HFFc6 (cell line): Measurements from ENCODE around the gene R3HDM1. TPM values are rescaled to one million over a fixed set of nuclear protein-coding genes. Genes with fewer than 3 reads are reported as not detected.

Source experiments
- DNase-seq: peaks from one replicate; pipeline ENCODE4 v3.0.0-alpha.2; 2018
- H3K27ac Mint-ChIP-seq: 2 replicates; pipeline ENCODE4 v1.8.0; 2020; ENCODE audit warnings: mild to moderate bottlenecking, mixed read lengths
- H3K27me3 Mint-ChIP-seq: 2 replicates; pipeline ENCODE4 v1.8.0; 2021; ENCODE audit warnings: mild to moderate bottlenecking, moderate library complexity, mixed read lengths; ENCODE audit not compliant: insufficient read depth
- H3K36me3 Mint-ChIP-seq: 2 replicates; pipeline ENCODE4 v1.8.0; 2021; ENCODE audit warnings: low read depth, mixed read lengths
- H3K4me1 Mint-ChIP-seq: 2 replicates; pipeline ENCODE4 v1.8.0; 2020; ENCODE audit warnings: low read depth, mixed read lengths
- H3K4me3 Mint-ChIP-seq: 2 replicates; pipeline ENCODE4 v1.8.0; 2020; ENCODE audit warnings: mild to moderate bottlenecking, moderate library complexity, mixed read lengths
- H3K9me3 Mint-ChIP-seq: 2 replicates; pipeline ENCODE4 v1.8.0; 2020; ENCODE audit warnings: mild to moderate bottlenecking, mixed read lengths
- total RNA-seq, 6 experiments: library from RNA; stranded (reverse); fragmentation: NEBNext Ultra II Directional; extraction: Animal tissue kit (Norgen Biotek cat#: 25700); gene quantifications; 2 replicates in 1 of 6; 3 replicates in 5 of 6; pipeline ENCODE4 v1.2.3, GENCODE V29; 2021
- TF ChIP-seq, protein P1 (sequence below): fragments of 200-600 bp; sonication (generic); IDR thresholded peaks from 2 replicates; pipeline ENCODE4 v1.5.0; 2021; ENCODE audit warnings: antibody characterized with exemption, mild to moderate bottlenecking

Gene R3HDM1
- total RNA-seq, 6 experiments from 2014 or later, result 39.8 to 43.4 (median 42.0) TPM

DNA sequence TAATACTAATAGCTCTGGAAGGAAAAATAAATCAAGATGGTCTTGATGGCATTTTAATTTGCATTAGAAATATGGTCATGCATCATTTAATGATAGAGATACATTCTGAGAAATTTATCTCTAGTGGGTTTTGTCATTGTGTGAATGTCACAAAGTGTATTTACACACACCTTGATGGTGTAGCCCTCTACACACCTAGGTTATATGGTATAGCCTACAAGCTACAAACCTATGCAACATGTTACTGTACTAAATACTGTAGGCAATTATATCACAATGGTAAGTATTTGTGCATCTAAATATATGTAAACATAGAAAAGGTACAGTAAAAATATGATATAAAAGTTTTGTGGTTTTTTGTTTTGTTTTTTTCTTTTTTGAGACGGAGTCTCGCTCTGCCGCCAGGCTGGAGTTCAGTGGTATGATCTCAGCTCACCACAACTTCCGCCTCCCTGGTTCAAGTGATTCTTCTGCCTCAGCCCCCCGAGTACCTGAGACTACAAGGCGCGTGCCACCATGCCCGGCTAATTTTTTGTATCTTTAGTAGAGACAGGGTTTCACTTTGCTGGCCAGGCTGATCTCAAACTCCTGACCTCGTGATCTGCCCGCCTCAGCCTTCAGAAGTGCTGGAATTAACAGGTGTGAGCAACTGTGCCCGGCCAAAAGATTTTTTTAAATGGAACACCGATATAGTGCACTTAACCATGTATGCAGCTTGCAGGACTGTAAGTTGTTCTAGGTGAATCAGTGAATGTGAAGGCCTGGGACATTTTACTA is 126.7 kb downstream of the R3HDM1 start:
- TF ChIP-seq, protein P1, sequence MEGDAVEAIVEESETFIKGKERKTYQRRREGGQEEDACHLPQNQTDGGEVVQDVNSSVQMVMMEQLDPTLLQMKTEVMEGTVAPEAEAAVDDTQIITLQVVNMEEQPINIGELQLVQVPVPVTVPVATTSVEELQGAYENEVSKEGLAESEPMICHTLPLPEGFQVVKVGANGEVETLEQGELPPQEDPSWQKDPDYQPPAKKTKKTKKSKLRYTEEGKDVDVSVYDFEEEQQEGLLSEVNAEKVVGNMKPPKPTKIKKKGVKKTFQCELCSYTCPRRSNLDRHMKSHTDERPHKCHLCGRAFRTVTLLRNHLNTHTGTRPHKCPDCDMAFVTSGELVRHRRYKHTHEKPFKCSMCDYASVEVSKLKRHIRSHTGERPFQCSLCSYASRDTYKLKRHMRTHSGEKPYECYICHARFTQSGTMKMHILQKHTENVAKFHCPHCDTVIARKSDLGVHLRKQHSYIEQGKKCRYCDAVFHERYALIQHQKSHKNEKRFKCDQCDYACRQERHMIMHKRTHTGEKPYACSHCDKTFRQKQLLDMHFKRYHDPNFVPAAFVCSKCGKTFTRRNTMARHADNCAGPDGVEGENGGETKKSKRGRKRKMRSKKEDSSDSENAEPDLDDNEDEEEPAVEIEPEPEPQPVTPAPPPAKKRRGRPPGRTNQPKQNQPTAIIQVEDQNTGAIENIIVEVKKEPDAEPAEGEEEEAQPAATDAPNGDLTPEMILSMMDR, result no peak
- Mint-ChIP-seq H3K27me3 (no peaks in the 10 kb centered on the region), H3K36me3 (peaks cover 19% of the 10 kb centered on the region), H3K27ac (no peak overlapping the region), H3K9me3 (no peaks in the 10 kb centered on the region), H3K4me3 (no peak overlapping the region), H3K4me1 (peaks cover 10% of the 10 kb centered on the region)
- no peak for DNase-seq

DNA sequence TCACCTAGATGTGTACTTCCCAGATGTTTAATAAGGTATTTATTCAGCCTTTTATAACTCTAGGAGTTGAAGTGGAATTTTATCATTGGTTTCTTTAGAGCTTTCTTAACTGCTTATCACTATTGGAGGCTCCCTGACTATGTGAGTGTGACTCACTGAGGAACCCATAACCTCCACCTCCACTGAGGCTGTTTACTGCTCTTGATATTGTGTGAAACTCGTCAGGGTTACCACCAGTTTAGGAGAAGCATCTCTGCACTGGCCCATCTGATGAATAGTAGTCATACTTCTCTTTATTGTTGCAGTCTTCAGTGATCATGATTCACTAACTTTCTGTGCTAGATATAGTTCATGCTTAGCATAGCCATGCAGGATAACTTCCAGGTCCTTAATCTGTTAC is 130.8 kb downstream of the R3HDM1 start:
- Mint-ChIP-seq H3K27me3 (no peaks in the 10 kb centered on the region), H3K4me1 (peaks cover 37% of the 10 kb centered on the region)

DNA sequence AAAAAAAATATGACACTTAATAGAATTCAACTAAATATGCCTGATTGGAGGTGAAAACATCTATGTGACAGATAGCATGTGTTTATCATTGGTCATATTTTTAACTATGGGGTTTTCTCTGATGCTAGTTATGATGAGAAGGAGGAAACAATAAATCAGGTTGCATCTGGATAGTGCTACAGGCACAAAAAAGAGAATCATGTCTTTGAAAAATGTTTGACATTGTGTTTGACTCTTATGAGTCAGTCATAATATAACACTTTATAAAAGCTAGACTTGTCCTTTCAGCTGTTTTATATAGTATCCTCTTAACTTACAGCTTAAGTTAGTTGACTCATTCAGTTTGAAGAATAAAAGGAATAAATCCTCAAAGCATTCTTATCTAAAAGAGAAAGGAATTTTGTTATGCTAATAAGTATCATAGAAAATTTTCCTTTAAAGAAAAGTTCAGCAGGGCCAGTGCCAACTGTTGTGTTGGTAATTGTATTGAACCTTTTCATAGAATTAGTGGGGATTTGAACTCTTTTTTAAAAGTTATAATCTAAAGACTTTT is 131.9 kb downstream of the R3HDM1 start:
- Mint-ChIP-seq H3K9me3 (no peaks in the 10 kb centered on the region), H3K27me3 (no peaks in the 10 kb centered on the region), H3K36me3 (peaks cover 6% of the 10 kb centered on the region), H3K4me1 (peaks cover 45% of the 10 kb centered on the region), H3K27ac (peak overlapping the region; percentile 11; the same call in 1 of the 2 replicates), H3K4me3 (no peak overlapping the region)
- DNase-seq, result no peak
- TF ChIP-seq, protein P1, result no peak

More for the DNA sequence above, 130.8 kb downstream of the R3HDM1 start:
- Mint-ChIP-seq H3K9me3 (no peaks in the 10 kb centered on the region), H3K4me3 (no peak overlapping the region), H3K36me3 (peaks cover 6% of the 10 kb centered on the region), H3K27ac (no peak overlapping the region)
- TF ChIP-seq, protein P1, result no peak
- peak; percentile 19 for DNase-seq

DNA sequence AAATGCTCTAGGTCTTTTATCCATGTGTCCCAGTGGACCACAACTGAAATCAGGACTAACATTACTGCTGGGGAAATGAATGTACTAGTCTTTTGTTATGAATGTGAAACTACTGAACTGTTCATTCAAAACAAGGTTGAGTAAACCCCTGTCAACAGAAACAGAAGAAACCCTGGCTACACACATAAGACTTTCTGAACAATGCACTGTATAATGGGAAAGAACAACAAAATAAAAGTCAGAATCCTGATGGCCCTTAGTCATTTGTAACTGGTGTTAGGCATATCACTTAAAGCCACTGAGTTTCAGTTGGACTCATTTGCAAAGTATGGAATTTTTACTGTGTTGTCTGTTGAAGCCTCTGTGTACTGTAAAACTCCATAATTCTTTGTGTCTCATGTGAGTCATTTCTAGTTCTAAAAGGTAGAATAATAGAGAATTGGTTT is 133.4 kb downstream of the R3HDM1 start:
- peak overlapping the region; percentile 13; the same call in 1 of the 2 replicates for H3K4me3 Mint-ChIP-seq
- peak; percentile 73 for DNase-seq
- TF ChIP-seq, protein P1, result no peak
- H3K9me3 Mint-ChIP-seq, result no peaks in the 10 kb centered on the region
- peaks cover 45% of the 10 kb centered on the region for H3K4me1 Mint-ChIP-seq
- peak overlapping the region; percentile 81 for H3K27ac Mint-ChIP-seq
- H3K27me3 Mint-ChIP-seq, result no peaks in the 10 kb centered on the region
- H3K36me3 Mint-ChIP-seq, result peaks cover 6% of the 10 kb centered on the region

DNA sequence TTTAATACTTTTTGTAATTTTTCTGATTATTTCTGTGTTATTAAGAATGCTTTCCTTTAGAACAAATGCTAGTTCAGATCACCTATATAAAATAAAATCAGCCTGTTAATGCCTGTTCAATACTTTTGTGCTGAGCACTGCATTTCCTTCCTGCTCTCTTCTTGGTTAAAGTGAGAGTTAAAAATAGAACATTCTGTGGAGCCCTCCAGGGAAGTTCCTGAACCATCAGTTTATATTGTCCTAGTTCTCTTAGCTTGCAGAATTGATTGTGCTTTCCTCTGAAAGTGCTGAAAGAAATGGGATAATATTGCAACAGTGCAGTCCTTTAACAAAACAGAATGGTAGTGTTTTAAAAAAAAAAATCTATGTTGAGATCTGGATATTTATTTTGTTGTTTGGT is 135.8 kb downstream of the R3HDM1 start:
- no peak for DNase-seq
- H3K4me3 Mint-ChIP-seq, result no peak overlapping the region

More for the DNA sequence above, 135.8 kb downstream of the R3HDM1 start:
- no peaks in the 10 kb centered on the region for H3K9me3 Mint-ChIP-seq
- no peak overlapping the region for H3K27ac Mint-ChIP-seq
- peaks cover 41% of the 10 kb centered on the region for H3K4me1 Mint-ChIP-seq
- TF ChIP-seq, protein P1, result no peak
- H3K27me3 Mint-ChIP-seq, result no peaks in the 10 kb centered on the region
- H3K36me3 Mint-ChIP-seq, result peaks cover 3% of the 10 kb centered on the region
